Measurements from ENCODE around the gene CYB5A. TPM values are rescaled to one million over a fixed set of nuclear protein-coding genes. Genes with fewer than 3 reads are reported as not detected.

The CYB5A gene
- total and polyA plus RNA-seq, 2 of the 8 experiments (the other 6 are each of a cell fraction or from before 2014, with no cell fraction given): 154 to 195 TPM

- 98% methylated on average over 4 of the region's 4 CpGs; no CpG with 5 or more reads in 1 of the 2 experiments for WGBS, 2 experiments (ENCODE audit: extremely low coverage in 1 of 2, insufficient coverage in 1 of 2, insufficient read length in 1 of 2, insufficient replicate concordance in 2 of 2, low coverage in 1 of 2, low lambda C conversion rate in 2 of 2, missing lambda C conversion rate in 1 of 2)
- H3K79me2 ChIP-seq (ENCODE audit: control insufficient read depth in 1 of 2, insufficient read depth in 2 of 2, low read length in 2 of 2): peaks cover 0 to 95% of the 10 kb centered on the region in 2 experiments; a peak in 3 of 4 replicates
- TF ChIP-seq MAX (IDR thresholded peaks at IDR 0.05): no peak
- no peak for TF ChIP-seq RAD21 (IDR thresholded peaks at IDR 0.05 in 1 of 2, conservative IDR thresholded peaks at IDR 0.05 in 1 of 2; ENCODE audit: low read depth in 2 of 2, low read length in 2 of 2)
- TF ChIP-seq MAFK (IDR thresholded peaks at IDR 0.05; ENCODE audit: low read depth, low read length): no peak
- no peak for TF ChIP-seq CREB1 (IDR thresholded peaks at IDR 0.05)
- TF ChIP-seq TAF7 (optimal IDR thresholded peaks at IDR 0.05; ENCODE audit: borderline replicate concordance, low read depth, low read length): no peak
- TF ChIP-seq SUZ12 (IDR thresholded peaks at IDR 0.05; ENCODE audit: low read length): no peak
- TF ChIP-seq GABPA (IDR thresholded peaks at IDR 0.05; ENCODE audit: borderline replicate concordance, insufficient read depth, low read length): no peak
- no peak for TF ChIP-seq BACH1 (IDR thresholded peaks at IDR 0.05; ENCODE audit: low read length)
- TF ChIP-seq TAF1 (IDR thresholded peaks at IDR 0.05; ENCODE audit: low read depth, low read length): no peak
- no peak for TF ChIP-seq SIX5 (IDR thresholded peaks at IDR 0.05; ENCODE audit: low read depth, low read length)
- no peak for TF ChIP-seq EZH2 (IDR thresholded peaks at IDR 0.05; ENCODE audit: low read depth, low read length, severe bottlenecking)
- no peak for TF ChIP-seq SRF (IDR thresholded peaks at IDR 0.05; ENCODE audit: low read depth, low read length)
- no peak for TF ChIP-seq JUN (IDR thresholded peaks at IDR 0.05; ENCODE audit: low read depth, low read length)
- TF ChIP-seq HDAC2 (IDR thresholded peaks at IDR 0.05; ENCODE audit: borderline replicate concordance in 1 of 2, low read depth in 2 of 2, low read length in 2 of 2): no peak
Observed at GRCh38 chr18:74274700-74275099, 17.1 kb downstream of the CYB5A start.

More at GRCh38 chr18:74274700-74275099, 17.1 kb downstream of the CYB5A start:
- H2BK15ac ChIP-seq (ENCODE audit: low read length): no peak overlapping the region
- DNase-seq (ENCODE audit: low read depth in 1 of 2, low spot score in 2 of 2) (no peak), FAIRE-seq (no peak)
- no peak overlapping the region for H3K56ac ChIP-seq (replicated peaks; ENCODE audit: insufficient read length, low read depth, low read length)
- H3K14ac ChIP-seq (ENCODE audit: insufficient read length): no peak overlapping the region
- H2BK12ac ChIP-seq (ENCODE audit: low read depth, low read length): no peak overlapping the region
- H2BK20ac ChIP-seq (ENCODE audit: low read length): no peak overlapping the region
- H4K20me1 ChIP-seq (replicated peaks in 1 of 2; ENCODE audit: control insufficient read depth in 1 of 2, insufficient read depth in 2 of 2, low read length in 2 of 2): peaks cover 0 to 2% of the 10 kb centered on the region in 2 experiments
- H3K9me3 ChIP-seq (ENCODE audit: insufficient read depth in 2 of 2, low read depth in 1 of 2, low read length in 1 of 2): no peaks in the 10 kb centered on the region
- peaks cover 8% of the 10 kb centered on the region; the same call in 1 of the 2 replicates for H3K79me1 ChIP-seq (ENCODE audit: low read depth, low read length)
- H4K91ac ChIP-seq (replicated peaks; ENCODE audit: insufficient read length, low read length): no peak overlapping the region
- H3K18ac ChIP-seq (ENCODE audit: extremely low read depth, low read length): no peak overlapping the region
- no peak overlapping the region for H3K4me3 ChIP-seq (ENCODE audit: extremely low read depth in 1 of 4, insufficient read depth in 2 of 4, low read depth in 3 of 4, low read length in 4 of 4)
- no peak overlapping the region for H4K5ac ChIP-seq (ENCODE audit: insufficient read length, low read depth, low read length)
- no peak overlapping the region for H3K4ac ChIP-seq (replicated peaks; ENCODE audit: insufficient read length, low read depth, low read length)
- ChIA-PET POLR2A (ENCODE audit: partially characterized antibody) (interaction anchor here (1.6 to 2.3 kb wide), 2 partner anchors 10 to 11 kb away, joined by 5 to 6 read pairs; no protein-coding TSS in a partner anchor), CTCF (ENCODE audit: partially characterized antibody) (interaction anchor here (1.1 to 2.0 kb wide), 4 partner anchors 10 to 16 kb away, joined by 3 to 4 read pairs (median 3); no protein-coding TSS in a partner anchor)
- no peak overlapping the region for H3K4me2 ChIP-seq (ENCODE audit: insufficient read depth in 1 of 2, low read depth in 2 of 2, low read length in 2 of 2)
- H3K23me2 ChIP-seq (ENCODE audit: low read depth, low read length): no peaks in the 10 kb centered on the region
- no peak overlapping the region for H4K8ac ChIP-seq (ENCODE audit: extremely low read depth, insufficient read depth, low read length)
- no peak overlapping the region for H2BK120ac ChIP-seq (replicated peaks; ENCODE audit: low read depth, low read length)
- no peak overlapping the region for H2AK5ac ChIP-seq (ENCODE audit: low read depth, low read length)
- peaks cover 0 to 8% (median 3%) of the 10 kb centered on the region in 4 experiments; a peak in 6 of 7 replicates for H3K4me1 ChIP-seq (replicated peaks in 1 of 4; ENCODE audit: control insufficient read depth in 3 of 4, insufficient read depth in 4 of 4, low read length in 3 of 4)
- H3K23ac ChIP-seq (ENCODE audit: insufficient read length): no peak overlapping the region
- H2BK5ac ChIP-seq (ENCODE audit: low read depth, low read length): no peak overlapping the region
- H2AFZ ChIP-seq (ENCODE audit: low read length): no peak overlapping the region
- H3K36me3 ChIP-seq (ENCODE audit: control insufficient read depth in 2 of 4, insufficient read depth in 4 of 4, low read length in 3 of 4): no peaks in the 10 kb centered on the region
- H3K27me3 ChIP-seq (replicated peaks in 1 of 4; ENCODE audit: control insufficient read depth in 3 of 4, extremely low read depth in 1 of 4, insufficient read depth in 3 of 4, low read length in 3 of 4): no peaks in the 10 kb centered on the region
- no peak overlapping the region for H3K9ac ChIP-seq (replicated peaks in 1 of 4; ENCODE audit: extremely low read depth in 1 of 4, low read depth in 3 of 4, low read length in 3 of 4)
- no peak overlapping the region for H3K27ac ChIP-seq (ENCODE audit: low read depth, low read length)

Measured in H1 (cell line).